Stimulated activated CD4-positive, alpha-beta T cell treated with anti-CD3 and anti-CD28 coated beads, Interleukin-1b, Interleukin-23, amount 100 ng/mL, for 48 hours (primary cell): ENCODE data around the gene XPNPEP2.

ENCODE experiments used
- DNase-seq: peaks from one replicate; pipeline ENCODE4 v3.0.0-alpha.2; 2020

The XPNPEP2 gene

DNA sequence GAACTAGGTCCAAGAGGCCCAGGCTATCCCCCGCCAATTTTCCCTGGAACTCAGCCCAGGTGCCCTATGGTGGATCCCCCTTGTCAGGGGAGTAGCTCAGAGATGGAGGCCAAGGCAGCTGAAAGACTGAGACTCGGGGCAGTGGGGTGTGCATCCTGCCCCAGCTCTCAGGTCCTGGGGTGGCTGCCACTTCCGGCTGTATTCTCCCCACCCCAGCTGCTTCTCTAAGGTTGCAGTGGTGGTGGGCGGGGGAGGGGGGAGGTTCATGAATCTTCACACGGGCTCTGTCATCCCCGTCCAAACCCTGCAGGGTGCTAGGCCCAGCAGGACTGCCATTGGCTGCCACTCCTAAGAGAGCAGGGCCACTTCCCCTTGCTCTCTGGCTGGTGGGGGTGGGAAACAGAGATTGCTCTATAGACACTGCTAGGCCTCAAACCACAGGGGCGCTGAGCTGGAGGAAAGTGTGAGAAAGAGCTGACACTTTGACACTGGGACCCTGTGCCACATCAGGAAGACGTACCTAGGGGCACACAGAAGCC lies 42.4 kb downstream of the XPNPEP2 start:
- DNase-seq, result peak; percentile 90

DNA sequence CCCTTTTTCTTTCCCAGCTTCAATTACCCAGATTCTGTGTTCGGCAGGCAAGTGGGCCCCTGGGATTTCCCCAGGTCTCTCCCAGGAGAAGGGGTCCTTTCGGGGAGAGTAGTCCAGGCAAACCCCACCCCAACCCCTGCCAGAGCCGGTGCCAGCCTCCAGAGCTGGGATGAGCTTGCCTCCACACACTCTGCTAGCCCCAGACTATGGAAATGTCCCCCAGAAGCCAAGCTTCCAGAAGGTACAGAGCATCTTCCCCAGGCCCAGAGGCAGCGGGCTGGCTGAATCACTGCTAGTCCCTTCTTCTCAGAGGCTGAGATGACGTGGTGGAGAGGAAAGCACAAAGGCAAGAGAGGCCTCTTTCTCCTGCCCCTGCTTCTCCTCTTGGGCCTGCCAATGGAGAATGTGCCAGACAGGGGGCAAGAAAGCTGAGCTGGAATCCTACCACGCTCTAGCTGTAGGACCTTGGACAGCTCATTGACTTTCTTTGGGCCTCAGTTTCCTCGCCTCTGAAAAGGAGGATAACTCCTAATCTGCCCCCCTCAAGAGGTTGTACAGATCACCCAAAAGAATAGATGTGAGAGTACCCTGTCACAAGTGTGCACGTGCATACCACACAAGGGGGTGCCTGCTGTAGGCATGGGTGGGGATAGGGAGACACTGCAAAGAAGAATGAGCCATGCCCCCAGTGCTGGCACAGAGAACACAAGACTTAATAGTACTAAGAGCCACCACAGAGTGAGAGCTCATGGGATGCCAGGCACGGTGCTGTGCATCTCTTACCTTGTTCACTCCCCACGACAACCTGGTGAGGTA lies 43.1 kb downstream of the XPNPEP2 start:
- DNase-seq, result peak; percentile 49

DNA sequence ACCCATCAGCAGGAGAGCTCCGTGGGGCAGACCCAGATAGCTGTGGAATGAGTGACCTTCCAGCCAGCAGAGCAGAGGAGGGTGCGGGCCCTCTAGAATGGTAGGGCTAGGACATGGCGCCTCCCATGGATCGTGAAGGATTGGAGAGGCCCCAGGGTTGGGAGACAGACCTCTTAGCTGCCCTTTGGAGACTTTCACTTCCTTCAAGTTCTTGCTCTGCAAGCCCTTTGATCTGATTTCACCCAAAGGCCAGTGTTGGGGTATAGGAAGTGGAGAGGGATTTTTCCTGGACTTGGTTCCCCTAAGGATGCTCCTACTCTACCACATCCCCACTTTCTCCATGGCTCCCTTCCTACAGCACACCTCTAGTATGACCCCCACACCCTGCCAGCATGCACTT lies 43.9 kb downstream of the XPNPEP2 start:
- no peak for DNase-seq

DNA sequence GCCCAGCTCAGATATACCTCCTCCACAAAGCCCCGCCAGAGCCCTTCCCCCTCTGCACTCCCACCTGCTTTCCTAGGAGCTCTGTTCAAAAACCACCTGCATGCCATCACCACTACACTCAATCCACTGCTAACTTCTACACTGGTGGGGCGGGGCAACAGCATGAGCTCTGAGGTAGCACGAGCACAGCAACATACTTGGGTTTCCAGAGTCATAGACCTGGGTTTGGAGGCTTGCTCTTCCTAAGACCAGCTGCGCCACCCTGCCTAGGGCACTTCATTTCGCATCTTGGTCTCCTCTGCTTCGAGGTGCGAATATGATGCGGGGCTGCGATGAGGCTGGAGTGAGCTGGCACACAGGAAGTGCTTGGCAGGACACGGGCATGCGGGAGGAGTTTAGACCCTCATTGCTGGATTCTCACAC lies 44.5 kb downstream of the XPNPEP2 start:
- peak; percentile 27 for DNase-seq

GRCh38 chrX:129784371-129784770 lies 45.6 kb downstream of the XPNPEP2 start:
- no peak for DNase-seq

DNA sequence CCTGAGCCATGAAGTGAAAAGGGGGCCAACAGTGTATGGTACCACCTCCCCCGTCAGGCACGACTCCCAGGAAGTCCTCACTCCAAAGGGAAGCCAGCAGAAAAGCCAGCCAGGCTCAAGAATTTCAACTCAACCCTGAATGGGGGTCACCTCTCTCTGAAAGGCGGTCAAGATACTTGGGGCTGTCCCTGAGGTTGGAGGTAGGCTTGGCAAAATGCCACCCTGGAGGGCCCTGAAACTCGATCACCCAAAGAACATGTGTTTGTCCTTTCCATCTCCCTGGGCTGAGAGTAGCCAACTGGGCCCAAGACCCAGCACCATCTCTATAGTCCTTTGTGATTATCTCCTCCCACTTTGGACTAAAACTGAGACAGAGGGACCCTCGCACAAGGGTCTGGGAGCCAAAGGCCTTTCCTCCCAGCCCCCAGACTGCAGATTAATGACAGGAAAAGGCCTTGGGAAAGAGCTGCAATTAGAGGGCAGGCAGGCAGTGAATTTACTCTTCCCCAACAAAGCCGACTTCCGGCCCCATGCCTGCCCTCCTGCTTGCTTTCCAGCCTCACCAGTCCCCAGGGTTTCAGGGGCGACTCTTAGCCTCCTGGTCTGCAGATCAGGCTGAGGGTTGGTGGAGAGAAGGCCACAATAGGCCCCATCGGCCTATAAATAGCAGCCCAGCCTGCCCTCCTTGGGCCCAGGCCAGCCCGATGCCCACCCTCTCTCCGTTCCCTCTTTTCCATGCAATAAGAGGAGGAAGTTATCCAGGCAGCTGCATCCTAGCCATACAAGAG lies 46.6 kb downstream of the XPNPEP2 start:
- DNase-seq, result no peak

GRCh38 chrX:129786210-129786651 lies 47.5 kb downstream of the XPNPEP2 start:
- no peak for DNase-seq

DNA sequence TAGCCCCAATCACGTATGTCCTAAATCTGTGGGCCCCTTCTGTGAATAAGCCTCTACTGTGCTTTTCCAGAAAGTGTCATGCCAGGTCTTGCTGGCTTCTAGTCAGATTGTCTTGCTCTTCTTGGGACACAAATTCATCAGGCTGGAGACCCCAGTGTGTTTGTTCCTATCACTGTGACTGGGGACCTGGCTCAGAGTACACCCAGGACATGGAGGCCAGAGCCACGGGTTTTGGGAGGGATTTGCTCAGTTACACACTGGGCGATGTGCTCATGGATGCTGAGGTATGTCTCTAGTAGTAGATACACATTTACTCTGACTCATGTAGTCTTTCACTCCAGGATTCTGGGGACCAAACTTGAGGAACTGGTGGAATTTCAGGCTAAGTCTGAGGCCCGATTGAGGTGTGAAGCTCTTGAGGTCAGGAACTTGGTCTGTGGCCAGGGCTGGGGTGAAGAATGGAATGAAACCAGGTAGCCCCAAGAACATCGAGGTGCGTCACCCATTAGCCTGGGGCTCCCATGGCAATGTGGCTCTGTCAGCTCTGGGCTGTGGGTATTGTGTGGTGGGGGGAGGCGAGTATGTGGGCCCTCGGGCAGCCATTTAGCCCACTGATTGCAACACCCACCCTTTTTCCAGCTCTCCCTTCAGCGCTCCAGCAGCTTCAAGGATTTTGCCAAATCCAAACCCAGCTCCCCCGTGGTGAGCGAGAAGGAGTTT lies 48.7 kb downstream of the XPNPEP2 start:
- DNase-seq, result no peak

DNA sequence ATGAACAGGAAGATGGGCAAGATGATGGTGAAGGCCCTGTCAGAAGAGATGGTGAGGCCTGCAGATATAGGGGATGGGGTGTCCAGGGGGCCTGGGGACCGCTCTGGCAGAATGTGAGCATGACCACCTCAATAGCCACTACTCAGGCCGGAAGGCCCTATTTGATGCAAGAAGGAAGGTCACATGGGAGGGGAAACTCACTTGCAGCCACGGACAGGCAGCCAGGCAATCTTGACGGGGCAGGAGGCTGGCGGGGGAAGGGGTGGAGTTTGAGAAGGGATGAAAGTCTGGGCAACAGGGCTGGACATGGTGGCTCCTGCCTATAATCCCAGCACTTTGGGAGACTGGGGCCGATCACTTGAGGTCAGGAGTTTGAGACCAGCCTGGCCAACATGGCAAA lies 49.7 kb downstream of the XPNPEP2 start:
- no peak for DNase-seq

DNA sequence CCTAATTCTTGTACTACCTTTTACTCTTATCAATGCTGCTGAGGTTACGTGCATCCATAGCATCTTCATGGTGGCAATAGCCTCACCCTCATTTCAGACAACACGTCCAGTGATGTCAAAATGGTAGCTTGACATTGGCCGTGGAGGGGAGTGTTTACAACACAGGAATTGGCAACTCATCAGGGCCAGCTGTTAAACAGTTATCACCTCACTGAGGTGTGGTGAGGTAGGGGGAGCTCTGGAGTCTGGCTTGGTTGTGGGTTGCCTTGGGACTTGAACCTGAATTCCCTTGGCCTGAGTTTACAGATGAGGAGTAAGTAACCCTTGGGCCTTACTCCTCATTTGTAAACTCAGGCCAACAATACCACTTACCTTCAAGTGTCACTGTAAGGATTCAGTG lies 51.4 kb downstream of the XPNPEP2 start:
- no peak for DNase-seq

- no peak for DNase-seq
These were observed 52.0 kb downstream of the XPNPEP2 start for GRCh38 chrX:129790808-129791207.

DNA sequence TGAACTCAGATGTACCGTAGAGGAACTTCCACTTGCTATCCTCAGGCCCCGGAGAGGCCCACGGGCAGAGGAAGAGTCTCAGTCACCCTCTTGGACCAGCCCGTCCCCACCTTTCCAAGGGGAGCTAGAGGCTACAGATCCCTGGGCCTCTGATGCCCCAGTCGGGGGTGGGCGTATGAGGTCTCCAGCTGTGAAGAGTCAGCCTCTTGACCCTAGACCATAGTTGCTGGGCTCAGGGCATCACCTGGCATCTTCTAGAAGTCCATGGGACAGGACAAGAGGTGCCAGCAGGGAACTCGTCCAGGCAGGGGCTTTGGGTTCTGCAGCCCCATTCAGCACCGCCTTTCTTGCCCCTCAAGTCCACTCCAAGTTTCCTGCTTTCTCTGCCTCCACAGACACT lies 52.6 kb downstream of the XPNPEP2 start:
- DNase-seq, result no peak

DNA sequence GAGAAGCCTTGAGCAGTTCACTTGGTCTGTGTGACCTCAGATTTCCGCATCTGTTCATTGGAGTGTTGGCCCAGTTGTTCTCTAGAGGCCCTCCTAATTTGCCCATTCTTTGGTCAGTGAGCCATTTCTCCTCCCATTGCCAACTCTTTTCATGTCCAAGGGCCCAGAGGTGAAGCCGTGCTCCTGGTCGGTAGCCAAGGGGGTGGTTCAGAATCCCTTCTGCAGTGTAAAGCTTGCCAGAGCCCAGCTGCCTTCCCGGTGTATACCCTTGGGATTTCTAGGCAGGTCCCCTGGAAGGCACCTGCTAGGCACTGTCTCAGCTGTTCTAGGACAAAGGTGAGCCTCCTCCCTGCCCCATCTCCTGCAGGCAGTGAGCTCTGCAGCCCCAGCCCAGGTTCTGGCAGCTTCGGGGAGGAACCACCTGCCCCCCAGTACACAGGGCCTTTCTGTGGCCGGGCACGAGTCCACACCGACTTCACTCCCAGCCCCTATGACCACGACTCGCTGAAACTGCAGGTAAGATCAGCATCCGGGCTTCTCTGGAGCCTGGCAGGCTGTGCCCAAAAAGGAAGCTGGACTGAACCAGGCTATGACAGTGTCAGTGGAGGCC lies 53.3 kb downstream of the XPNPEP2 start:
- no peak for DNase-seq

DNA sequence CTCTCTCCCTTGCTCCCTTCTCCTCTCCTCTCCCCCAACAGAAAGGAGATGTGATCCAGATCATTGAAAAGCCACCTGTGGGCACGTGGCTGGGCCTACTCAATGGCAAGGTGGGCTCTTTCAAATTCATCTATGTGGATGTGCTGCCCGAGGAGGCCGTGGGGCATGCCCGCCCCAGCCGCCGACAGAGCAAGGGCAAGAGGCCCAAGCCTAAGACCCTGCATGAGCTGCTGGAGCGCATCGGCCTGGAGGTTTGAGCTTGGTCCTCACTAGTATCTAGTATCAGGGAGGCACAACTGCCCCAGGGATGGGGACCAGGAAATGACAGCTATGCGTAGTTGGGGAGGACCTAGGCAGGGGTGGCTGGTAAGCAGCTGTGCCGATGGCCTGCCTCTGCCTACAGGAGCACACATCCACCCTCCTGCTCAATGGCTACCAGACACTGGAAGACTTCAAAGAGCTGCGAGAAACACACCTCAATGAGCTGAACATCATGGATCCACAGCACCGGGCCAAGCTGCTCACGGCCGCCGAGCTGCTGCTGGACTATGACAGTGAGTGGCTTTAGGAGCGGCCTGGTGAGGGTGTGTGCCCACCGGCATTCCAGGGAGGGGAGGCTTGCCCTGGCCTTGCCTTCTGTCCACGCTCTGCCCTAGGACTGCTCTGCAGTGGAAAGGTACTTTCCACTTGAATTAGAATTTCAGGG lies 54.0 kb downstream of the XPNPEP2 start:
- no peak for DNase-seq

GRCh38 chrX:129793604-129794191 lies 54.9 kb downstream of the XPNPEP2 start:
- DNase-seq, result no peak

GRCh38 chrX:129795584-129795983 lies 56.8 kb downstream of the XPNPEP2 start:
- DNase-seq, result no peak

- no peak for DNase-seq
These were observed 58.6 kb downstream of the XPNPEP2 start for GRCh38 chrX:129797251-129797906.

GRCh38 chrX:129798456-129798855 lies 59.7 kb downstream of the XPNPEP2 start:
- no peak for DNase-seq

- peak; percentile 52 for DNase-seq
These were observed 60.1 kb downstream of the XPNPEP2 start for GRCh38 chrX:129798888-129799287.

- DNase-seq, result no peak
These were observed 61.4 kb downstream of the XPNPEP2 start for GRCh38 chrX:129800186-129800585.

DNA sequence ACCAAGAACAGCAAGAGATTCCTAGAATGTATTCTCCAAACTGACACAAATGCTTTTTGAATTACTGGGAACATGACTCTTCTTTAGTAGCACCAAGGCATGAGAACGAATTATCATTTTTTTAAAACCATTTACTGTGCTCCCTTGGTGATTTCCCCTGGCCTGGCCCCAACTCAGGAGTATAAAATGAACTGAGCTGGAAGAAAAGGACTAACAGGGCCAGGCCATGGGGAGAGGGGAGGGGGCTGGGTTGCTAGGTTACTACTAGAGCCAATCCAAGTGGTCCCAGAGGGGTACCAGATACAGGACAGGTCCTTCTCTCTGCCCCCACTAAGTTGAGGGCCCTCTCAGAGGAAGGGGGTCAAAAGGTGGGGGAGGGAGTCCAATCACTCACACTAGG lies 64.1 kb downstream of the XPNPEP2 start:
- no peak for DNase-seq
